D721Med (cell line): ENCODE data around the gene MAP3K20.

Experiments
- DNase-seq: peaks from one replicate; pipeline ENCODE4 v3.0.0; 2011; ENCODE audit warnings: low spot score; ENCODE audit not compliant: insufficient read length
- FAIRE-seq: peaks from 2 replicates; lab custom pipeline; 2011; peaks lifted over from hg19 to GRCh38; lab: Jason Lieb, UNC
- CTCF ChIP-seq: IDR thresholded peaks from 2 replicates; pipeline ENCODE4 v1.5.1; 2012; ENCODE audit warnings: mild to moderate bottlenecking, control low read depth; ENCODE audit not compliant: insufficient read depth; ENCODE audit errors: missing control alignments

MAP3K20 gene

GRCh38 chr2:173191601-173192000 is 116.0 kb downstream of the MAP3K20 start:
- FAIRE-seq: no peak
- no peak for TF ChIP-seq CTCF
- no peak for DNase-seq

GRCh38 chr2:173192071-173192470 is 116.4 kb downstream of the MAP3K20 start:
- FAIRE-seq: no peak
- DNase-seq: no peak
- TF ChIP-seq CTCF: no peak

- FAIRE-seq: no peak
- no peak for TF ChIP-seq CTCF
These were observed 118.3 kb downstream of the MAP3K20 start for GRCh38 chr2:173193925-173194324.

GRCh38 chr2:173195100-173195499 is 119.5 kb downstream of the MAP3K20 start:
- TF ChIP-seq CTCF: no peak
- FAIRE-seq: peak; percentile 66
- DNase-seq: no peak

More at GRCh38 chr2:173193925-173194324, 118.3 kb downstream of the MAP3K20 start:
- no peak for DNase-seq

GRCh38 chr2:173196080-173196479 is 120.4 kb downstream of the MAP3K20 start:
- FAIRE-seq (no peak), DNase-seq (no peak)
- TF ChIP-seq CTCF: no peak

GRCh38 chr2:173196638-173197037 is 121.0 kb downstream of the MAP3K20 start:
- no peak for TF ChIP-seq CTCF
- FAIRE-seq (no peak), DNase-seq (no peak)

GRCh38 chr2:173198327-173198726 is 122.7 kb downstream of the MAP3K20 start:
- FAIRE-seq (no peak), DNase-seq (no peak)
- no peak for TF ChIP-seq CTCF
